HG03378 (cell line): ENCODE data around the gene HELZ.

Experiments
- ATAC-seq: cut with Tn5 transposase; IDR thresholded peaks from one replicate; pipeline ENCODE4 v1.9.1; 2021; ENCODE audit warnings: mild to moderate bottlenecking, moderate library complexity; ENCODE audit not compliant: unreplicated experiment

Gene HELZ

GRCh38 chr17:67238991-67239390, 6.0 kb downstream of the HELZ start:
- no peak for ATAC-seq

- ATAC-seq: no peak
Observed at GRCh38 chr17:67232441-67232840, 12.6 kb downstream of the HELZ start.

DNA sequence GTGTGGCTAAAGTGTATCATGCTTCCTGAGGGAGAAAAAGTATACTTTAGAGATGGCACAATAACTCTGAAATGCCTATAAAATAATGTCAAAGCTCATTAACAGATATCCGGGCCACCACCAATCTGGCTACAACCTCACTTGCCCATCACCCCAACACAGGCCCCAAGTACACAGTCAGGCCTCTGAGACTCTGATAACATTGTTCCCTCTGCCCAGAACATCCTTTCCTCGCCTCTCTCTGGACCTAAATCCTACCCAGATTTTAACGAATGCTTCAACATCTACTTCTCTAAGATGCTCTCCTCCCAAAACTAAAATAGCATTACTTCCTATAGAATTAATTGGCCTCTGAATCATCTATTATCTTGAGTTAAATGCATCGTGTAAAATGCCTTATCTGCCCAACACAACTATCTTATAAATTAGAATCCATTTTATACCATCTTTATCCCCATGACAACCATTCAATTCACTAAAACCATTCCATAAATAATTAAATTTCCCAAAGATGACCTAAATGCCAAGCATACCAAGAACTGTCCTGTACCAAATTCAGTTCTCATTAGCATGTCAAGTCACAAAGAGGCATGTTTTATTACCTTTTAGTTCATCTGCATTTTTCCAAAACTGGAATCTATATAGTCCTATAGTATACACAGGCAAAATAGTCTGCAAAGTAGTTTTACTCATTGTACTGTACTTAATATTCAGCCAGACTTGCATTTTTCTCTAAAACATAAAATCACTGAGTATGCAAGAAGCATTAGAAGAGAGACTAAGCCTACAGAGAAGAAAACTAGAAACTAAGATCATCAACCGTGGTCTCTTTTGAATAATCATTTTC, 15.7 kb downstream of the HELZ start:
- no peak for ATAC-seq

DNA sequence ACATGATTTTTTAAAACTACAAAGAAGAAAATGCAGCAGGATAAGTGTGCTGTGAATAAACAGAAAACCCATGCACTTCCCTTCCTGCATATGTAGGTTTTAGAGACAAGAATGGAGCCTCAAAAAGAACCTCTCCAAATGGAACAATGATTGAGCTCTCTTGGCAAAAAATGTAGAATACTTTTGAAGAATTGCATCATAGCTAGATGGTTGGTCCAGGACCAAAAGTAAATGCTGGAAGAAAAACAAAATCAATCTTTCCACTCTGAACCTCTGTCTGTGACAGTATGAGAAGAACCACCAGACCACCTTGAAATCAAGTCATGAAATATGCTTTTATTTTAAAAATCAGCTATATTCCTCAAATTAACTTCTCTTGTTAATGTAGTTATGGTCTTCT, 17.5 kb downstream of the HELZ start:
- ATAC-seq: no peak

DNA sequence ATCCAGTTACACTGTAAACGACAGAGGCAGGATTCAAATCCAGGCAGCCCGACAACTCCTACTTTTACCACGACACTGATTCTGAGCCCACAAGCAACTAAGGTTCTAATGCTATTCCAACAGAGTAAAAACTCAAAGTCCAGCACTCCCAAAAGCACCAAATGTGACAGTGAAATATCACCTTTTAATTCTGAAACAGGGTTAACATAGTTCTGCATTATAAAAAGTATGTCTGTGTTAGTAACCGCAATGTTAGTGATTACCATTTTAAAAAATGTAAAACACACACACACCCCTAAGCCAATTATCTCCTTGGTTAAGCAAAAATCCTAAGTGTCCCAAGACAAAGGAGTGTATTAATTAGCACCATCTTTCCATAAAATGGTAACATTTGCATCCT, 19.7 kb downstream of the HELZ start:
- no peak for ATAC-seq

DNA sequence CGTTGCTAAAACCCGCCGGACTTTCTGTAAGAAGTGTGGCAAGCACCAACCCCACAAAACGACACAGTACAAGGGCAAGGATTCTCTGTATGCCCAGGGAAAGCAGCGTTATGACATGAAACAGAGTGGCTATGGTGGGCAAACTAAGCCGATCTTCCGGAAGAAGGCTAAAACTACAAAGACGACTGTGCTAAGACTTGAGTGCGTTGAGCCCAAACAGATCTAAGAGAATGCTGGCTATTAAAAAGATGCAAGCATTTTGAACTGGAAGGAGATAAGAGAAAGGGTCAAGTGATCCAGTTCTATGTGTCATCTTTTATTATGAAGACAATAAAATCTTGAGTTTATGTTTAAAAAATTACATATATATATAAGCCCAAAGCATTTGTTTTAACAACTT, 20.3 kb downstream of the HELZ start:
- ATAC-seq: no peak

- ATAC-seq: no peak
Observed at GRCh38 chr17:67223924-67224323, 21.1 kb downstream of the HELZ start.

DNA sequence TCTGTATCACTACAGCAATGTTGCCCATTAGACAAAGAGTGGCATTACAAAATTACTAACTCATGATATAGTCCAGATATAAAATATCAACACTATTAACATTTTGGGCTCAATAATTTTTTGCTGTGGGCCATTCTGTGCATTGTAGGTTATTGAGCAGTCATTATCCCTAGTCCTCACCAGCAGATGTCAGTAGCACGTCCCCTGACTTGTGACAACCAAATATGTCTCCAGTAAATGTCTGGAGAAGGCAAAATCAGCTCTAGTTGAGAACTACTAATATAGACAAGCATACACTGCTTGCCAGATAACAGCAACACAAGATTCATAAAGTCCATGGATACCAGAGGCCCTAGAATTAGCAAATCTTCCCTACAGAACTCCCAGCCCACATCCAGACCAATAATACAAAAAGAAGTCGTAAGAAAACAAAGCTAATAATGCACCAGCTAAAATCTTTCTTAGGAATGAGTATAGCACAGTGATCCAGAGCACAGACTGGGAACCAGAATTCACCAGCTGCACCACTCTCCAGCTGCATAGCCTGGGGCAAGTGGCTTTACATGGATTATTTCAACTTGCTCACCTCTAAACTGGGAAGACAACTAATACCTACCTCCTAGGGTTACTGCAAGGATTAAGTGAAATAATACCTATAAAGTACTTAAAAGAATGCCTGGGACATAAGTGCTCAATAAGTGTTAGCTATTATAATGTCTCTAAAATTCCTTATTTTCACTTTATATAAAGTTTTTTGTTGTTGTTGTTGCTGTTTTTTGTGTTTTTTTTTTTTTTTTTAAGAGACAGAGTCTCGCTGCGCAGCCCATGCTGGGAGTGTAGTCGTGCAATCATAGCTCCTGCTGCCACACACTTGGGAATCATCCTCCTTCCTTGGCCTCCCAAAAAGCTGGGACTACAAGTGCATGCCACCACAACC, 23.7 kb downstream of the HELZ start:
- no peak for ATAC-seq

DNA sequence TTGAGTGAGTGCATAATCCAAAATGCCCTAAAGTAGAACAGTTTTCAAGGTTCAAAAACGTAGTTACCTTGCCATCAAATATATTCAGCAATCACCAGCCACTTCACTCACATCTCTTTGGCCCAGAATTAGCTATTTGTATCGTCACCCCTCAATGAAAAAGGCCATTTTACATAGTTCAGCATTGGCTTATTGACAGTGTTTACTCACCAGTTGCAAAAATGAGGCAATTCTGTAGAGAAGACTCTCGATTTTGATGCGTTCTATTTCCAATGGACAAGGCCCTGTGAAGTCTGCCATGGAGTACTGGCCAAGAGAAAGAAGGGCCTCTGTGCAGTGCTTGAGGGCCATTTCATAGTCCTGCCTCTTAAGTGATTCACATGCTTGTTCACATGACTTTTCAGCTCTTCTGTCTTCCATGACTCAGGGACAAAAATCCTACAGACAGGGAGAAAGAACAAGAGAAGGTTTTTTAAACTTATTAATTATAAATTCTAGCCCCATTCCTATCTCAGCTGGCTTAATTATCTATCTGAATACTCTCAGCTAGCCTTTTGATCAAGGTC, 26.5 kb downstream of the HELZ start:
- ATAC-seq: no peak

- no peak for ATAC-seq
Observed at GRCh38 chr17:67217446-67217845, 27.6 kb downstream of the HELZ start.

GRCh38 chr17:67216578-67217320, 28.2 kb downstream of the HELZ start:
- ATAC-seq: no peak

DNA sequence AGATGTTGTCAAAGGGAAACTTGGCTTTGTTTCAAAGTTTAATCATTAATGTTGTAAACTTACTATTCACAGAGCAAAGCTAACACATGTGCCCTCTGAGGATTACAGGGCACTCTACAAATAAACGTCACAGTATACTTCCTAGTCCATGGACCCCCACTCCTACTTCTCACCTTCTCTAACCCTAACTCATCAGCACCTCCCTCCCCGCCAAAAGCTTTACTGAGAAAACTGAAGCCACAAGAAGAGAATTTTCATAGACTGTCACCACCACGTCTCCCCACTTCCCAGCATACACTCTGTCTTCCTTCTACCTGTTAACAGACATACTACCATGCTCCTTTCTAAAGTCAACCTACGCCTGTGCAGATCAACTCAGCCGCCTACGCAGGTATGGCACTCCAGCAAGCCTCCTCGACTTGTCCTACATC, 29.0 kb downstream of the HELZ start:
- no peak for ATAC-seq

DNA sequence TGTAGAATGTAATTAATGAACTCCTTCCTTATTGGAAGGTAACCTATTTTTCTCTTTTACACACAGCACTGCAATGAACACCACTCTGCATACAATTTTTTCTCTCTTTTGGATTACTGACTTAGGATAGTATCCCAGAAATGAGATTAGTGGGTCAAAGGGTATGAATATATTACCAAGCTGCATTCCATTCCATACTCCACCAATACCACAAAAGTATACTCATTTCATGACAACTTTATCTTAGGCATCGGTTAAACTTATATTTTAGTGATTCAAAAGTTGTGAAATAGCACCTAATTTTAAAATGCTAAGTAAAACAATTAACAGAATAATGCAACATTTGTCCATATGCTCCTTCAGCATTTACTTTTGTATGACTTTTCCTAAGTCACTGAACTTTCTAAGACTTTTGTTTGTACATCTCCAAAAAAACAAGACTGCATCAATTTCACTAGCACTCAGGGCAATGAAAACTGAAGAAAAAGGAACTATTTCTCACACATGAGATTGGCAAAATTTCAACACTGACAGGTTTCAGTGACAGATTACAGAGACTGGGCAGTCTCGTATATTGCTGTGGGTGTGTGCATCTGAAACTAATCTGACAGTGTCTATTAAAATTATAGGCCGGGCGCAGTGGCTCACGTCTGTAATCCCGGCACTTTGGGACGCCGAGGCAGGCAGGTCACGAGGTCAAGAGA, 32.1 kb downstream of the HELZ start:
- ATAC-seq: no peak

GRCh38 chr17:67212231-67212630, 32.8 kb downstream of the HELZ start:
- no peak for ATAC-seq

GRCh38 chr17:67211742-67212141, 33.3 kb downstream of the HELZ start:
- ATAC-seq: no peak

- no peak for ATAC-seq
Observed at GRCh38 chr17:67210915-67211314, 34.1 kb downstream of the HELZ start.

- ATAC-seq: no peak
Observed at GRCh38 chr17:67208232-67208631, 36.8 kb downstream of the HELZ start.

DNA sequence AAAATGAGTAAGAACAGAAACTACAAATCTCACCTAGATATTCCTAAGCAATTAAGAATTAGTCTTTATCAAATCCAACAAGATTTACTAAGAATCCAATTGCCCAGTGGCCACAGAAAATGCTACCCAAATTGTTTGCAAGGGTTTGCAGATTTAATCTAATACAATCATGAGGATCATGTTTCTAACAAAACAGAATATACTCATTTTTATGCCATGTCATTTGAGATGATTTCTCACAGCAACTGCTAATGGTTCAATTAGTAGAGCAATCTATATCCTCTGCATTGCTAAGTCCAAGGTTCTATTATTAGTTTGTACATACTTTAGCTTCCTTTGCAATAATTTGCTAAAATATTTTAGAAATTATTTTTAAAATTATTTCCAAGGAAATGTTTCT, 41.2 kb downstream of the HELZ start:
- ATAC-seq: no peak

DNA sequence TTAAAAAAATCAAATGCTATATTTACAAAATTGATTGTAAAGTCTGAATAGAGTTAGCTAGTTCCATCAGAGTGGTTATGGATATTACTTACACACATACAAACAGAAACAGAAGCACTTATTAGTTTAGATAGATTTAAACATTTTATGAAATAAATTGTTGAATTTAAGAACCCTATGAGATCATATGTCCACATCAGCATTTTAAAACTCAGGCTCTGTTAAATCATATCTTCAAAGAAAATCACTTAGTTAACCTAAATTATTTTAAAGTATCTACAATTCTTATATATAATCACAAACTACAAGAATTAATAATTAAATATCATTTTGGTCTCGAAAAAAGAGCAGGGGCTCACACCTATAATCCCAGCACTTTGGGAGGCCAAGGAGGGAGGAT, 42.5 kb downstream of the HELZ start:
- ATAC-seq: no peak

GRCh38 chr17:67200727-67201301, 44.2 kb downstream of the HELZ start:
- no peak for ATAC-seq
